ENCODE measurements around the gene RFC1. TPM values are rescaled to one million over a fixed set of nuclear protein-coding genes. Genes with fewer than 3 reads are reported as not detected.

RFC1 gene
- total and polyA plus RNA-seq, 9 of the 15 experiments (the other 6 are each of a cell fraction or from before 2014, with no cell fraction given): 16.8 to 85.6 (median 45.2) TPM

DNA sequence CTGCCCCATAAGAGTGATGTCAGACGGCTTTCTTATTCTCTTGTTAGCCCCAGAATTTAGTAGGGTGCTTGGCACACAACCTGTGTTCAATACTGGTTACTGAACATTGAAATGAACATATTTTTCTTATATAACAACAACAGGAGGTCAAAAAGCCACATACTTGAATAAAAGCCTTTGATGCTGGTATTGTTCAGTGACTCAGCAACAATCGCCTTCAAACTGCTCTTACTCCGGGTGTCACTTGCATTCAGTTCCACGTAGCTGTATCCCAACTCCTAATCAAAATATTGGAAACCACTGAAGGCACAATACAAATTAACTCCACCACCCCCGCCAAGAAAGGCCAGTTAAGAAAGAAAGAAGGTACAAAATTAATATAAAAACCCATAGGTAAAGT, 61.5 kb downstream of the RFC1 start (continued):
- TF ChIP-seq RERE (CRISPR knock-in tag; IDR thresholded peaks at IDR 0.05; ENCODE audit: borderline replicate concordance) (no peak), HCFC1 (IDR thresholded peaks at IDR 0.05; ENCODE audit: low read depth, low read length) (no peak), ZNF408 (CRISPR knock-in tag; IDR thresholded peaks at IDR 0.05; ENCODE audit: low read depth) (no peak), ZNF583 (CRISPR knock-in tag; IDR thresholded peaks at IDR 0.05) (no peak), C11orf30 (IDR thresholded peaks at IDR 0.05; ENCODE audit: low read depth) (peak; percentile 62; the same call in 1 of the 2 replicates), ELF2 (CRISPR knock-in tag; IDR thresholded peaks at IDR 0.05) (no peak), ZNF398 (CRISPR knock-in tag; IDR thresholded peaks at IDR 0.05) (no peak), ZNF316 (IDR thresholded peaks at IDR 0.05) (peak; percentile 77), NFE2 (IDR thresholded peaks at IDR 0.05; ENCODE audit: low read depth) (peak; percentile 80), TAF7 (tag; IDR thresholded peaks at IDR 0.05) (no peak), FOXA1 (IDR thresholded peaks at IDR 0.05; ENCODE audit: borderline replicate concordance) (no peak), ZNF197 (CRISPR knock-in tag; IDR thresholded peaks at IDR 0.05; ENCODE audit: low read depth) (no peak), FOXJ3 (CRISPR knock-in tag; IDR thresholded peaks at IDR 0.05) (no peak), KLF10 (CRISPR knock-in tag; IDR thresholded peaks at IDR 0.05) (no peak), NFE2L1 (tag; IDR thresholded peaks at IDR 0.05; ENCODE audit: borderline replicate concordance, low read depth) (peak; percentile 47; the same call in 1 of the 2 replicates), ZNF175 (CRISPR knock-in tag; IDR thresholded peaks at IDR 0.05; ENCODE audit: low read depth) (no peak)
- TF ChIP-seq, protein P1, sequence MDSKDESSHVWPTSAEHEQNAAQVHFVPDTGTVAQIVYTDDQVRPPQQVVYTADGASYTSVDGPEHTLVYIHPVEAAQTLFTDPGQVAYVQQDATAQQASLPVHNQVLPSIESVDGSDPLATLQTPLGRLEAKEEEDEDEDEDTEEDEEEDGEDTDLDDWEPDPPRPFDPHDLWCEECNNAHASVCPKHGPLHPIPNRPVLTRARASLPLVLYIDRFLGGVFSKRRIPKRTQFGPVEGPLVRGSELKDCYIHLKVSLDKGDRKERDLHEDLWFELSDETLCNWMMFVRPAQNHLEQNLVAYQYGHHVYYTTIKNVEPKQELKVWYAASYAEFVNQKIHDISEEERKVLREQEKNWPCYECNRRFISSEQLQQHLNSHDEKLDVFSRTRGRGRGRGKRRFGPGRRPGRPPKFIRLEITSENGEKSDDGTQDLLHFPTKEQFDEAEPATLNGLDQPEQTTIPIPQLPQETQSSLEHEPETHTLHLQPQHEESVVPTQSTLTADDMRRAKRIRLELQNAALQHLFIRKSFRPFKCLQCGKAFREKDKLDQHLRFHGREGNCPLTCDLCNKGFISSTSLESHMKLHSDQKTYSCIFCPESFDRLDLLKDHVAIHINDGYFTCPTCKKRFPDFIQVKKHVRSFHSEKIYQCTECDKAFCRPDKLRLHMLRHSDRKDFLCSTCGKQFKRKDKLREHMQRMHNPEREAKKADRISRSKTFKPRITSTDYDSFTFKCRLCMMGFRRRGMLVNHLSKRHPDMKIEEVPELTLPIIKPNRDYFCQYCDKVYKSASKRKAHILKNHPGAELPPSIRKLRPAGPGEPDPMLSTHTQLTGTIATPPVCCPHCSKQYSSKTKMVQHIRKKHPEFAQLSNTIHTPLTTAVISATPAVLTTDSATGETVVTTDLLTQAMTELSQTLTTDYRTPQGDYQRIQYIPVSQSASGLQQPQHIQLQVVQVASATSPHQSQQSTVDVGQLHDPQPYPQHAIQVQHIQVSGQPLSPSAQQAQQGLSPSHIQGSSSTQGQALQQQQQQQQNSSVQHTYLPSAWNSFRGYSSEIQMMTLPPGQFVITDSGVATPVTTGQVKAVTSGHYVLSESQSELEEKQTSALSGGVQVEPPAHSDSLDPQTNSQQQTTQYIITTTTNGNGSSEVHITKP (IDR thresholded peaks at IDR 0.05; ENCODE audit: partially characterized antibody): no peak
